MM.1S (cell line): ENCODE measurements around the gene FBXO5.

Experiments
- DNase-seq: peaks from one replicate; pipeline ENCODE4 v3.0.0-alpha.2; 2015
- H2AFZ ChIP-seq: fragments of 300-600 bp; sonication (generic); 2 replicates; pipeline ENCODE4 v1.6.0; 2016; ENCODE audit warnings: antibody characterized with exemption, low read length
- H3F3A ChIP-seq: fragments of 300-600 bp; sonication (generic); 2 replicates; pipeline ENCODE4 v1.6.1; 2016; ENCODE audit warnings: mild to moderate bottlenecking, antibody characterized with exemption, low read length, moderate library complexity, mixed read lengths; ENCODE audit not compliant: insufficient read depth
- H3K27ac ChIP-seq: fragments of 300-600 bp; sonication (generic); 2 replicates; pipeline ENCODE4 v1.5.1; 2016; ENCODE audit warnings: mild to moderate bottlenecking, low read length
- H3K27me3 ChIP-seq: fragments of 300-600 bp; sonication (generic); replicated peaks from 2 replicates; pipeline ENCODE4 v1.6.0; 2016; ENCODE audit warnings: low read length; ENCODE audit not compliant: insufficient read depth
- H3K36me3 ChIP-seq: fragments of 300-600 bp; sonication (generic); replicated peaks from 2 replicates; pipeline ENCODE4 v1.6.1; 2016; ENCODE audit warnings: mild to moderate bottlenecking, low read length, mixed read lengths; ENCODE audit not compliant: insufficient read depth
- H3K4me1 ChIP-seq: fragments of 300-600 bp; sonication (generic); 2 replicates; pipeline ENCODE4 v1.6.1; 2016; ENCODE audit warnings: low read length, mixed read lengths
- H3K4me2 ChIP-seq: fragments of 300-600 bp; sonication (generic); 2 replicates; pipeline ENCODE4 v1.6.0; 2016; ENCODE audit warnings: low read depth, low read length
- H3K4me3 ChIP-seq: fragments of 300-600 bp; sonication (generic); 2 replicates; pipeline ENCODE4 v1.5.1; 2016; ENCODE audit warnings: low read length, mixed read lengths
- H3K79me2 ChIP-seq: fragments of 300-600 bp; sonication (generic); 2 replicates; pipeline ENCODE4 v1.6.1; 2016; ENCODE audit warnings: mixed run types, low read length, mixed read lengths
- H3K9ac ChIP-seq: fragments of 300-600 bp; sonication (generic); 2 replicates; pipeline ENCODE4 v1.6.1; 2016; ENCODE audit warnings: low read length, mixed read lengths
- H3K9me2 ChIP-seq: fragments of 300-600 bp; sonication (generic); replicated peaks from 2 replicates; pipeline ENCODE4 v1.6.1; 2016; ENCODE audit warnings: mild to moderate bottlenecking, low read length, mixed read lengths; ENCODE audit not compliant: insufficient read depth
- H3K9me3 ChIP-seq: fragments of 300-600 bp; sonication (generic); replicated peaks from 2 replicates; pipeline ENCODE4 v1.6.1; 2016; ENCODE audit warnings: mild to moderate bottlenecking, low read length, mixed read lengths; ENCODE audit not compliant: insufficient read depth
- H4K20me1 ChIP-seq: fragments of 300-600 bp; sonication (generic); 2 replicates; pipeline ENCODE4 v1.6.1; 2016; ENCODE audit warnings: mild to moderate bottlenecking, low read length, moderate library complexity, mixed read lengths; ENCODE audit not compliant: insufficient read depth
- EZH2 ChIP-seq: fragments of 300-600 bp; sonication (generic); optimal IDR thresholded peaks from 2 replicates; pipeline ENCODE3; 2017; ENCODE audit warnings: low read depth, mild to moderate bottlenecking, antibody characterized with exemption, low read length, mixed read lengths
- EZH2phosphoT487 ChIP-seq: fragments of 300-600 bp; sonication (generic); IDR thresholded peaks from 2 replicates; pipeline ENCODE4 v1.6.1; 2018; ENCODE audit warnings: antibody characterized with exemption, low read length
- TF ChIP-seq, protein P1 (sequence below): fragments of 300-600 bp; sonication (generic); IDR thresholded peaks from 2 replicates; pipeline ENCODE4 v1.5.1; 2016; ENCODE audit warnings: antibody characterized with exemption, low read length, mixed read lengths

FBXO5 gene

DNA sequence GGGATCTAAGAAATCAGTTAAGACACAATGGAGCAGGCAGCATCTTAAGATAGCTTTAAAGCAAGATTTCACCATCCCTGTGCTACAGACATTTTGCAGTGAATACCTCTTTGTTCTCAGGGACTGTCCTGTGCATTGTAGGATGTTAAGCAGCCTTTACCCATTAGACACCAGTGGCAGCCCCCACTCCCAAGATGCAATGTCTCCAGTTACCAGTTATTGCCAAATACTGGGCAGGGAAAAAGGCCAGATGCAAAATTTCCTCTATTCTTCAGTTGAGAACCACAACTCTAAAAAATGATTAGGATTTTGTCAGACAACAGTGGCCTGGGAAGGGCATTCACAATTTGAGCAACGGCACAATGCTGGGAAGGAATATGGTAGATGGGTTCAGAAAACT, 6.1 kb downstream of the FBXO5 start:
- Histone ChIP-seq H3K4me3 (no peak overlapping the region), H3K9me3 (no peaks in the 10 kb centered on the region), H3K27me3 (no peaks in the 10 kb centered on the region), H3F3A (no peaks in the 10 kb centered on the region; the same call in 1 of the 2 replicates), H4K20me1 (no peaks in the 10 kb centered on the region), H2AFZ (no peak overlapping the region), H3K9me2 (no peaks in the 10 kb centered on the region), H3K9ac (no peak overlapping the region), H3K4me1 (no peaks in the 10 kb centered on the region), H3K36me3 (peaks cover 8% of the 10 kb centered on the region; the same call in 1 of the 2 replicates), H3K4me2 (no peak overlapping the region), H3K27ac (no peak overlapping the region), H3K79me2 (peaks cover 83% of the 10 kb centered on the region)
- DNase-seq = no peak
- TF ChIP-seq EZH2phosphoT487 (no peak), EZH2 (no peak)
- TF ChIP-seq, protein P1, sequence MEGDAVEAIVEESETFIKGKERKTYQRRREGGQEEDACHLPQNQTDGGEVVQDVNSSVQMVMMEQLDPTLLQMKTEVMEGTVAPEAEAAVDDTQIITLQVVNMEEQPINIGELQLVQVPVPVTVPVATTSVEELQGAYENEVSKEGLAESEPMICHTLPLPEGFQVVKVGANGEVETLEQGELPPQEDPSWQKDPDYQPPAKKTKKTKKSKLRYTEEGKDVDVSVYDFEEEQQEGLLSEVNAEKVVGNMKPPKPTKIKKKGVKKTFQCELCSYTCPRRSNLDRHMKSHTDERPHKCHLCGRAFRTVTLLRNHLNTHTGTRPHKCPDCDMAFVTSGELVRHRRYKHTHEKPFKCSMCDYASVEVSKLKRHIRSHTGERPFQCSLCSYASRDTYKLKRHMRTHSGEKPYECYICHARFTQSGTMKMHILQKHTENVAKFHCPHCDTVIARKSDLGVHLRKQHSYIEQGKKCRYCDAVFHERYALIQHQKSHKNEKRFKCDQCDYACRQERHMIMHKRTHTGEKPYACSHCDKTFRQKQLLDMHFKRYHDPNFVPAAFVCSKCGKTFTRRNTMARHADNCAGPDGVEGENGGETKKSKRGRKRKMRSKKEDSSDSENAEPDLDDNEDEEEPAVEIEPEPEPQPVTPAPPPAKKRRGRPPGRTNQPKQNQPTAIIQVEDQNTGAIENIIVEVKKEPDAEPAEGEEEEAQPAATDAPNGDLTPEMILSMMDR = no peak

DNA sequence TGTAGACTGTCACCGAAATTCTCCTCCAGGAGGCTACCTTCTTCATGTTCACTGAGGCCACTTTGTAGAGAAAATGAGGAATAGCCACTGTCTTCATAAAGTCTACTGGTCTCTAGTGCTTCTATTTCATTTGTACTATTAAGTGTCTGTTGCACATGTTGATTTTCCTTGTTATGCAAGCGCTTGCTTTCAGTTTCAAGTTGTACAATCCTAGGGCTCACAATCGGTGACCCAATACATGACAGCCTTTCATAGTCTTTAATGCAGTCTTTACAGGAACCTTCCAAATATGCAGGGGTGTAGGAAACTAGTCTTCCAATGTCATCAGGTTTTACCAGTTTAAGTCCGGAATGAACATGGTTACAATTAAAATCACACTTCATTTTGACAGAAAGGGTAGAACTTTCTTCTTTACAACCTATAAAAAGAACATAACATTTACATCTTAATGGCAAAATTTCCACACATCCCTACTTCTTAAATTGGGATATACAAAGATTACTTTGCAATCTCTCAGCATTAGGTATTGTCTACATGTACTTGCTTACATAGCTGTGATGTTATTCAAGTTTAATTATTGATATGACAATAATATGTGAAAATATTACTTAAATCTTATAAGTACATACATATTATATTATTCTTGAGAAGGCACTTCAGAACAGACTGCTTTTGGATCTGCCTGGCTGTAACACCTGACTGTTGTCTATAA, 7.5 kb downstream of the FBXO5 start:
- no peaks in the 10 kb centered on the region for H3K4me1 ChIP-seq
- no peak overlapping the region for H3K4me2 ChIP-seq

DNA sequence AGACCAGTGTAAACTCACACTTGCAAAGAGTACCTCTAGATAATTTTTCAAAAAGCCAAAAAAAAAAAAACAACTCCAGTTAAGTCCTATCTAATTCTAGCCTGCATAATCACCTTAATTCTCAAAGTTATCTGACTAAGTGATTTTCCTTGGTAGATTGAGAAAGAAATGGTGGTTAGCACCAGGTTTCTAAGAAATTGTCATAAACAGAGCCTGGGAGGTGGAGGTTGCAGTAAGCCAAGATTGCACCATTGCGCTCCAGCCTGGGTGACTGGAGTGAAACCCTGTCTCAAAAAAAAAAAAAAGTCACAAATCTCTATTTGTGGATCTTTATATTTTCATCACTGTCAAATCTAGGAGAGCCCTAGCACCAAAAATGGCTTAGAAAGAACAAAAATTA, 8.9 kb downstream of the FBXO5 start:
- no peaks in the 10 kb centered on the region for H3K4me1 ChIP-seq
- H3K79me2 ChIP-seq = peaks cover 56% of the 10 kb centered on the region
- peaks cover 9% of the 10 kb centered on the region for H3F3A ChIP-seq

More for the DNA sequence above, 7.5 kb downstream of the FBXO5 start:
- Histone ChIP-seq H3F3A (peaks cover 5% of the 10 kb centered on the region), H3K27me3 (no peaks in the 10 kb centered on the region), H3K9me3 (no peaks in the 10 kb centered on the region), H3K79me2 (peaks cover 70% of the 10 kb centered on the region), H3K9ac (no peak overlapping the region), H4K20me1 (no peaks in the 10 kb centered on the region), H3K36me3 (peaks cover 8% of the 10 kb centered on the region; the same call in 1 of the 2 replicates), H2AFZ (no peak overlapping the region), H3K9me2 (no peaks in the 10 kb centered on the region), H3K4me3 (no peak overlapping the region), H3K27ac (no peak overlapping the region)
- no peak for DNase-seq
- no peak for TF ChIP-seq EZH2
- TF ChIP-seq, protein P1 = no peak

More for the DNA sequence above, 8.9 kb downstream of the FBXO5 start:
- H3K27me3 ChIP-seq = no peaks in the 10 kb centered on the region
- no peaks in the 10 kb centered on the region for H3K9me3 ChIP-seq
- TF ChIP-seq, protein P1 = no peak
- TF ChIP-seq EZH2phosphoT487 (no peak), EZH2 (no peak)
- no peak overlapping the region for H3K4me2 ChIP-seq
- H3K9me2 ChIP-seq = no peaks in the 10 kb centered on the region
- peaks cover 8% of the 10 kb centered on the region; the same call in 1 of the 2 replicates for H3K36me3 ChIP-seq
- no peak overlapping the region for H3K9ac ChIP-seq
- no peak overlapping the region for H3K4me3 ChIP-seq
- no peak overlapping the region for H2AFZ ChIP-seq
- H3K27ac ChIP-seq = no peak overlapping the region
- H4K20me1 ChIP-seq = no peaks in the 10 kb centered on the region
- no peak for DNase-seq
